Activated T-helper 17 cell treated with anti-CD3 and anti-CD28 coated beads, Interleukin-2, amount 50 U/mL, for 72 hours (primary cell): ENCODE results near the gene ERFE. TPM values are rescaled to one million over a fixed set of nuclear protein-coding genes. Genes with fewer than 3 reads are reported as not detected.
A peak's percentile ranks its signal among the peaks of the same experiment; 100 is the strongest.

Experiments used
- ATAC-seq: fragments of 150-1000 bp; cut with Tn5 transposase; replicated peaks from 2 replicates; pipeline ENCODE4 v1.10.0; 2021; ENCODE audit warnings: mild to moderate bottlenecking, moderate library complexity
- H3K27ac Mint-ChIP-seq: one replicate; pipeline ENCODE4 v1.8.0; 2022; ENCODE audit warnings: mixed read lengths
- H3K27me3 Mint-ChIP-seq: one replicate; pipeline ENCODE4 v1.8.0; 2022; ENCODE audit warnings: mixed read lengths
- H3K36me3 Mint-ChIP-seq: one replicate; pipeline ENCODE4 v1.8.0; 2022; ENCODE audit warnings: low read depth, mild to moderate bottlenecking, mixed read lengths
- H3K4me1 Mint-ChIP-seq: one replicate; pipeline ENCODE4 v1.8.0; 2022; ENCODE audit warnings: mixed read lengths
- H3K4me3 Mint-ChIP-seq: one replicate; pipeline ENCODE4 v1.8.0; 2022; ENCODE audit warnings: mild to moderate bottlenecking, mixed read lengths
- H3K9me3 Mint-ChIP-seq: one replicate; pipeline ENCODE4 v1.8.0; 2022; ENCODE audit warnings: mixed read lengths
- total RNA-seq, 2 donors: library from RNA; stranded (reverse); gene quantifications; one replicate each; pipeline ENCODE4 v1.2.3, GENCODE V29; 2022

Gene ERFE
- total RNA-seq, 2 donors from 2014 or later = not detected

DNA sequence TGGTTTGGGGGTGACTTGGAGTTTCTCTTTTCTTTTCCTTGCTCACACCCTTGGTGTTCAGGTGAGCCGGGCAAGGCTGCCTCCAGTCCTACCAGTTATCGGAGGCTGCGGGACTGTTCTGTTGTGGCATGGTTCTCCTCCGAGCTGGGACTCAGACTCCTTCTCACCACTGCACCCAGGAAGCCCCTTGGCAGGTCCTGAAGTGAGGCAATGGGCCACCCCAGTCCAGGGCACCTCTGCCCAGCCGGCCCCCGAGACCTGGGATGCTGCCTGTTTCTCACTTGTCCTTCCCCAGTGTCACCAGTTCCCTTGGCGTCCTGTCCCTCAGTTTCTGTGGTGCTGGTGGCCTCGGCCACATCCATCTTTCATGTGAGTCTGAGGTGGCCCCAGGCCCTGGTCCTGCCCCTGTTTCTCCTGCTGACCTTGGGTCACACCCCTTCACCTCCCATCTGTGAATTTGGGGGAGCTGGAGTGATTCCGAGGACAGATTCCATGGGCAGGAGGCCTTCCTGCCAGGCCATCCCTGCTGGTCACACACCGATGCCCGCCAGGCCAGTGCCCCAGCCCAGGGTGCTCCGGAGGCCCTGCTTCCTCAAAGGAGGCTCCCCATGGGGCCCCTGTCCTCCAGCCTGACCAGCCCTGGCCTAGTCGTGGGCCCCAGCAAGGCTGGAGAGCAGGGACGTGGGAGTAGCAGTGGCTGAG is 26.9 kb upstream of the ERFE start:
- Mint-ChIP-seq H3K4me3 (no peak overlapping the region), H3K4me1 (no peaks in the 10 kb centered on the region), H3K36me3 (no peaks in the 10 kb centered on the region), H3K9me3 (no peaks in the 10 kb centered on the region), H3K27ac (no peak overlapping the region), H3K27me3 (no peaks in the 10 kb centered on the region)
- no peak for ATAC-seq

DNA sequence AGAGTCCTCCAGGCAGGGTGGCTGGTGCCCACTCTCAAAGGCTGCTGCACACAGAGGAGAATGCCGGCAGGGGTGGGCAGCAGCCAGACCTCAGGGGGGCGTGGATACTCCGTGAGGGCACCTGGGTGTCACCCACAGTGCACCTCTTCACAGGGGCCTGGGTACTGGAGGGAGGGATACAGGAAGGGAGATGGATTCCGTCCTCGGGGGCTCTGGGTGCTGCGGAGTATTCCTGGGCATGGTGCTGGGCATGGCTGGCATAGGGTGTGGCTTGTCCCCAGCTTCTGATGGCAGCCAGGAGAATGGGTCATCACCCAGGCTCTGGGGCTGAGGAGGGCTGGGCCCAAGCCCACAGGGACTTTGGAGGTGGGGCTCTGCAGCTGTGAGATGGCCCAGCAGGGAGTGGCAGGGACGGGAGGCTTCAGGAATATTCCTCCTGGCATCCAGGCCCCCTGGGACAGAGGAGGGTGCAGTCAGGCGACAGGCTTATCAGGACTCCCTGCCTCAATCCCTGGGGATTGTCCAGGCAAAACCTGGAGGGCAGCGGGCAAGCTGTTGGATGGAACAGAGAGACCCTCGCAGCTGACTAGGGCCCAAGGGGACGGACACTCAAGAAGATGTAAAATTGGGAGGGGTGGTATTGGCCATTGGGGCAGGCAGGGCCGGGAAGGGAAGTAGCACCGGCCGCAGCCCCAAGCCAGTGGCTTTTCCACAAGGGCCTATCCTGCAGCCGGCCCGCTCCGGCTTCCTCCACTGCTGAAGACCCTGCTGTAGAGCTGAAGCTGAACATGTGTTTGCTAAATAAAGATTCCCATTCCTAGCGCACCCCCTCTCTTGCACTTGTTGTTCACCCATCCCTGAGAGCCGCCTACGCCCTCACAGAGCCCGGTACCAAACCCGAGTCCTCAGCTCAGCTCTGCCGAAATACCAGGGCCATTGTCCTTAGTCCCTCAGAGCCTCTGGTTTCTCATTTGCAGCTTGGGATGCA is 26.0 kb upstream of the ERFE start:
- no peaks in the 10 kb centered on the region for H3K4me1 Mint-ChIP-seq
- no peaks in the 10 kb centered on the region for H3K36me3 Mint-ChIP-seq
- H3K4me3 Mint-ChIP-seq = no peak overlapping the region
- no peaks in the 10 kb centered on the region for H3K9me3 Mint-ChIP-seq
- H3K27me3 Mint-ChIP-seq = no peaks in the 10 kb centered on the region
- no peak for ATAC-seq
- H3K27ac Mint-ChIP-seq = no peak overlapping the region

DNA sequence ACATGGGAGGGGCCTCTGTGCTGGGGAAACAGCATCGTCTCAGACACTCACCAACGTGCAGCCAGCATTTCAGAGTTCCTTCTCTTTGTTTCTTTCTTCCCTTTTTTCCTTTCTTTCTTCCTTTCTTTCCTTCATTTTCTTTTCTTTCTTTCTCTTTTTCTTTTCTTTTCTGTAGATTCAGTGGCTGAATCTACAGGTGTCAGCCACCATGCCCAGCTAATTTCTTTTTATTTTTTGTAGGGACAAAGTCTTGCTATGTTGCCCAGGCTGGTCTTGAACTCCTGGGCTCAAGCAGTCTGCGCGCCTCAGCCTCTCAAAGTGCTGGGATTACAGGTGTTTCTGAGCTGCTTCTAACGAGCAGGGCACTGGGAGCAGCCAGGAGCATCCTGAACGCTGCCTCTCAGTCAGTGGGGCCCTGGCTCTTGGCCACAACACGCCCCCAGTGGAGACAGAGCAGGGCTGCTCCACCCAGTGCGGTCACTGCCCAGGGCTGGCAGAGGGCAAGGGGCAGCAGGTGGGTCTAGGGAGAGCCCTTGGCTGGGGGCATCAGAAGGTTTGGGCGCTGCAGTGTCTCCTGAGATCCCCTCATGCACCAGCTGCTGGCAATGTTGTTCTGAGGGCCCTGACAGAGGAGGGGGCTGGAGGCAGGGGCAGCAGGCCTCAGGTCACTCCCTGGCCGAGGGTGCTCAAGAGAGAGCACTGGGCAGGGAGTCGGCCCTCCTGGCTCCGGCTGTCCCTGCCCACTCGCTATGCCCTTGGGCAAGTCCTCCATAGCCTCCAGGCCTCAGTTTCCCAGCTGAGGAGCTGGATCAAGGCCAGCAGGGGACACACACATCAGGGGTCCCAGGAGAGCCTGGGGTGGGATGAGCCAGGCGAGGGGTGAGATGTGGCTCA is 25.0 kb upstream of the ERFE start:
- H3K4me1 Mint-ChIP-seq = no peaks in the 10 kb centered on the region
- no peak overlapping the region for H3K4me3 Mint-ChIP-seq
- ATAC-seq = no peak
- peak overlapping the region; percentile 41 for H3K27ac Mint-ChIP-seq
- H3K9me3 Mint-ChIP-seq = no peaks in the 10 kb centered on the region
- H3K27me3 Mint-ChIP-seq = no peaks in the 10 kb centered on the region
- H3K36me3 Mint-ChIP-seq = no peaks in the 10 kb centered on the region

DNA sequence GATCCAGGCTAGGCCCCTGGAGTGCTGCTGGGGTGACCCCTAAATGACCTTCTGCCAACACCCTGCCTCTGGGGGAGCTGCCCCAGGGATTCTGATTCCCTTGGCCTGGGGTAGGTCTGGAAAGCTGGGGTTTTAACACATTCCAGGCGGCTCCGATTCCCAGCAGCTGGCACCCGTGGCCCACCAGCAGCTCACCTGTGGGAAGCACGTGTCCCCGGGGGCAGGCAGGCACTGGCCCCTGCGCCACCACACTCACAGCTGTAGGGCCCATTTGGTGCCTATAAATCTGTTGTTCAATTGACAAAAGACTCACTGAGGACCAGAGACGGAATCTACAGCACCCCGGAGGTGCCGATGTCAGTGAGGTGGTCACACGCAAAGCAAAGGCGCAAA is 24.4 kb upstream of the ERFE start:
- no peaks in the 10 kb centered on the region for H3K9me3 Mint-ChIP-seq
- H3K36me3 Mint-ChIP-seq = no peaks in the 10 kb centered on the region
- H3K27me3 Mint-ChIP-seq = no peaks in the 10 kb centered on the region
- H3K4me1 Mint-ChIP-seq = no peaks in the 10 kb centered on the region
- no peak for ATAC-seq
- H3K27ac Mint-ChIP-seq = no peak overlapping the region
- no peak overlapping the region for H3K4me3 Mint-ChIP-seq

DNA sequence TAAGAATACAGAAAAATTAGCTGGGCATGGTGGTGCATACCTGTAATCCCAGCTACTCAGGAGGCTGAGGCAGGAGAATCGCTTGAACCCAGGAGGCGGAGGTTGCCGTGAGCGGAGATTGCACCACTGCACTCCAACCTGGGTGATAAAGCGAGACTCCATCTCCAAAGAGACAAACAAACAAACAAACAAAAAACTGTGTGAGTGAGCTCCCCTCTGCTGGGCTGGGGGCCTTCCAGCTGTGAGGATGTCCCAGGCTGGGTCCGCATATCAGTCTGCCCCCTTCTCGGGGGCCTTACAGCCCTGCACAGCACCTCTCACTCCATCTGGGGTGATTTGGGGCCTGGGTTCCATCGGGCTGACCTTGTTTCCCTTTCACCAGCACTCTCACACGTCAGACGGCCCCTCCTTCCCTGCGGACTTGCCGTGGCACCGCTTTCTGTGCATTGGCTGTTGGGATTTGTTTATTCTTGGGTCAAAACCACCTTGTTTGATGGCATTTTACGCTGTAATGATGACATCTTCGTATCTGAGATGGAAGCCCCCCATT is 23.1 kb upstream of the ERFE start:
- H3K9me3 Mint-ChIP-seq = no peaks in the 10 kb centered on the region
- H3K4me3 Mint-ChIP-seq = no peak overlapping the region
- no peaks in the 10 kb centered on the region for H3K4me1 Mint-ChIP-seq
- no peaks in the 10 kb centered on the region for H3K36me3 Mint-ChIP-seq
- no peaks in the 10 kb centered on the region for H3K27me3 Mint-ChIP-seq
- ATAC-seq = no peak
- no peak overlapping the region for H3K27ac Mint-ChIP-seq

DNA sequence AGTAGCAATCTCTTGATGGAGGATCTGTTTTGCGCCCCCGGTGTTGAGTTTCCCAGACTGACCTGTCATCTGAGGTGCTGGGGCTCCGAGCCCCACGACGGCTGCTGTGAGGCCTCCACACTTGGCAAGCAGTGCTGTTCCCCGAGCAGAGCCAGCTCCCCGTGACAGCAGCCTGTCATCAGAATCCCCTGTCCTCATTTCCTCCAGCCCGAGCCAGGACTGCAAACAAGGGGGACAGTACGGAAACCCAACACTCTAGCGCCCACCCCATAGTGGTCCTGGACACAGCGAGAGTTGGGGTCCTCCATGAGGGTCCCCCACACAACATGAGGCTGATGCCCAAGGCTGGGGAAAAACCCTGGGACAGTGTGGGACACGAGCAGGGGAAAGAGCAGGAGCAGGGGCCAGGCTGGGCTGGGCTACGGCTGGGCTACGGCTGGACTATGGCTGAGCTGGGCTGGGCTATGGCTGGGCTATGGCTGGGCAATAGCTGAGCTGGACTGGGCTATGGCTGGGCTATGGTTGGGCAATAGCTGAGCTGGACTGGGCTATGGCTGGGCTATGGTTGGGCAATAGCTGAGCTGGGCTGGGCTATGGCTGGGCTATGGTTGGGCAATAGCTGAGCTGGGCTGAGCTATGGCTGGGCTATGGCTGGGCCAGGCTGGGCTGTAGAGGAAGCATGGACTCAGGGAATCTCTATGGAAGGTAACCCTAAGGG is 21.8 kb upstream of the ERFE start:
- no peaks in the 10 kb centered on the region for H3K36me3 Mint-ChIP-seq
- no peaks in the 10 kb centered on the region for H3K27me3 Mint-ChIP-seq
- no peak for ATAC-seq
- no peak overlapping the region for H3K27ac Mint-ChIP-seq
- peaks cover 5% of the 10 kb centered on the region for H3K4me1 Mint-ChIP-seq
- no peak overlapping the region for H3K4me3 Mint-ChIP-seq
- no peaks in the 10 kb centered on the region for H3K9me3 Mint-ChIP-seq

DNA sequence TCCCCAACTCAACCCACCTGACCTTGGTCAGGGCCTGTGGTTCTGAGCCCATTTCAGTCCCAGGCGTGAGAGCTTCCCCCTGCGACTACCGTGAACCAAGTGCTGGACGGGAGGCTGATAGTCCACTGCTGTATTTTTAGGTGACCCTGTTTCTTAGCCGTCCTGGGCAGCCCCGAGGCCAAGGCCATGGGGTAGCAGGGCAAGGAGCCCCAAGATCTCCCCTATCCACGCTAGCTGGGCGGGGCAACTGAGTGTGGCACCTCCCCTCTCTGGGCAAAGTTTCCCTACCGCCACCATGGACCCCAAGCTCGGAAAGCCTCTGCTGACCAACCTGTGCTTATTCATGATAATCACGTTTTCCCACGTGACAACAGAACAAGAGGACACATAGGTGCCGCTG is 20.9 kb upstream of the ERFE start:
- Mint-ChIP-seq H3K9me3 (no peaks in the 10 kb centered on the region), H3K27me3 (no peaks in the 10 kb centered on the region), H3K36me3 (no peaks in the 10 kb centered on the region), H3K4me1 (peaks cover 5% of the 10 kb centered on the region), H3K27ac (no peak overlapping the region), H3K4me3 (no peak overlapping the region)
- ATAC-seq = no peak

DNA sequence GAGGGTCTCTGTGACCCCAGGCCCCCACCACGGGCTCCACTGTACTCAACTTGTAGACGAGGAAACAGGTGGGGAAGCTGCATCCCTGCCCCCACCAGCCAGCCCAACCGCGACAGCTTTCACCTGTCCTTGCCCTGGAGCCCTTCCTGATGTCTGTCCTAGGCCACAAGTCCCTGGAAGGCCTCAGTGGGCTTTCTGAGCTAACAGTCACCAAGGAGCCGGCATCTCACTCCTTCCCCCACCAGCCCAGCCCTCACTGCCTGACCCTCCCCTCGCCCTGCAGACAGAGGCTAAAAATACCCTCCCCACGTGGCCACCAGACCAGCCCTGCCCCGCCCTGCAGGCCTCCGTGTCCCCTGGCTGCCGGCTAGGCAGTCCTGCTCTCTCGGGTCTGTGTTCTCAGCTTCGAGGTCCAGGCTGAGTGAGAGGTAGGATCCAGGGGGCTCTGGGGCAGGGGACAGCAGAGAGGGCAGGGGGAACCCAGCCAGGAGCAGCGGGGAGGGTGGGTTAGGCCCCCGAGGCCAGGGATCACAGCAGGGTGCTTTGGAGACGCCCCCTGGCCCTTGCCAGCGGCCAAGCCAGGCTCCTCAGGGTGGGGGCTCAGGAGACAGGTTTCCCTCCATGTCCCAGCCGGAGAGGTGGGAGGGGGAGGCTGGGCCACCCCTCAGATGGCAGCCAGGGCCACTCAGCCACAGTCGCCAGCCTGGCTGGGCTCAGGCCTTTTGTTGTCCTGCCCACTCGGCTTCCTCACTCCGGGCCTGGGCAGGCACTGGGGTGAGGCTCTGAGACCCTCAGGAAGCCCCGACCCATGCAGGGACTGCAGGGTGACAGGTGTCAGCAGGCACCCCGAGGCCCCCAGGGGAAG is 20.2 kb upstream of the ERFE start, which contains the start of gene KLHL30:
Gene KLHL30, plus strand, starts transcription at position 338 of the 865 bp plus-strand sequence. CDS start 2,087 bp downstream, outside the sequence.
- H3K9me3 Mint-ChIP-seq = no peaks in the 10 kb centered on the region
- ATAC-seq = no peak
- H3K36me3 Mint-ChIP-seq = no peaks in the 10 kb centered on the region
- no peak within 1 kb of the TSS for H3K4me3 Mint-ChIP-seq
- H3K27me3 Mint-ChIP-seq = no peaks in the 10 kb centered on the region
- peaks cover 5% of the 10 kb centered on the region for H3K4me1 Mint-ChIP-seq
- H3K27ac Mint-ChIP-seq = no peak within 1 kb of the TSS

DNA sequence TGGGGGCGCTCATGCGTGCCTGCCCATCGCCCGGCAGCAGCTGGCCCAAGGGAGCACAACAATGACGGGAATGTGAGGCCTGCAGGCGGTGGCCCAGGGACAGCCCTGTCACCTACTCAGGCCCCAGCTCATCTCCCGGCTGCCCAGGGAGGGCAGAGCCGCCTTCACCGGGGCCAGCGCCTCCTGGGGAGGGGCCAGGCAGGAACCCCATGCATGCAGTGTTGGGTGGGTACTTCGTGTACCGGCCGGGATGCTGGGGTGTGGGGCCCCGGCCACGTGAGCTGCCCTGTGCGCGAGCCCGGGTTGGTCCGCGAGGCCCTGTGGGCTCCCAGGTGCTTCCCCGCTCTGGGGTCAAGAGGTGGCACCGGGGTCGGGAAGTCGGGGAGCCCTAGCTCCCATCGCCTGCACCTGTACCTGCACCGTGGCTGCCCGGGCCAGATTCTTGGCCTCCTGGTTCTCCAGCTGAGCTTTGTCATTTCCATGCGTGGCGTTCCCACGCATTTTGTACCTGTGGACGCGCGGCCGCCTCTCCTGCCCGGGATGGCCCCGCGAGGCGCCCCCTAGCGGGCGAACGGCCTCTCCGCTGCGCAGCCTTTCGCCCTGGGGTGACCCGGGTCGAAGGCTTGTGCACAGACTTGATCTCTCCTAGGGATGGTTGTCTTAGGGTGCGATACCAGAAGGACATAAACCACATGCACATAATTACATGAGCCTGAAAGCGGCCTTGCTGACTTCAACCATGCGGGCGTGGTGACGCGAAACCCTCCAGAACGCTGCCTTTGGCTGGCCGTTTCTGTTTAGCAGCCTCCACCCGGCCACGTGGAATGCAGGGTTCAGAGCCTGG is 19.4 kb upstream of the ERFE start:
- H3K4me1 Mint-ChIP-seq = peaks cover 5% of the 10 kb centered on the region
- H3K27ac Mint-ChIP-seq = no peak overlapping the region
- peak; percentile 45 for ATAC-seq
- H3K36me3 Mint-ChIP-seq = no peaks in the 10 kb centered on the region
- H3K4me3 Mint-ChIP-seq = no peak overlapping the region
- H3K9me3 Mint-ChIP-seq = no peaks in the 10 kb centered on the region
- no peaks in the 10 kb centered on the region for H3K27me3 Mint-ChIP-seq

DNA sequence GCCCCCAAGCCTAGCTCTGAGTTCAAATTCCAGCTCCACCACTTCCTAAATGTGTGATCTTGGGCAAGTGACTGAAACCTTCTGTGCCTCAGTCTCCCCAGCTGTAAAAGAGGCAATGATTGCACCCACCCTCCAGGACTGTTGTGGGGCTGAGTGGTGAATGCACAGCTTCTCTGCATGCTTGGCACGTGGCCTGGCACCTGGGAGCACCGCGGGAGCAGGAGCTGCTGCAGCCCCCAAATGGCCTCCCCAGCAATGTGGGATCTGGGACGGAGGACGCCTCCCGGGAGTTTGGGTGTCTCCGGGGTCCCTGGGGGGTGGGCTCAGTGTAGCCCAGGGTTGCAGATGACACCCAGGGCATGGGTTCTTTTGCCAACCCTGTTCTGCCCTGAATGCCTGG is 18.7 kb upstream of the ERFE start:
- Mint-ChIP-seq H3K27me3 (no peaks in the 10 kb centered on the region), H3K4me1 (peaks cover 5% of the 10 kb centered on the region), H3K36me3 (no peaks in the 10 kb centered on the region), H3K4me3 (no peak overlapping the region), H3K9me3 (no peaks in the 10 kb centered on the region), H3K27ac (no peak overlapping the region)
- no peak for ATAC-seq

DNA sequence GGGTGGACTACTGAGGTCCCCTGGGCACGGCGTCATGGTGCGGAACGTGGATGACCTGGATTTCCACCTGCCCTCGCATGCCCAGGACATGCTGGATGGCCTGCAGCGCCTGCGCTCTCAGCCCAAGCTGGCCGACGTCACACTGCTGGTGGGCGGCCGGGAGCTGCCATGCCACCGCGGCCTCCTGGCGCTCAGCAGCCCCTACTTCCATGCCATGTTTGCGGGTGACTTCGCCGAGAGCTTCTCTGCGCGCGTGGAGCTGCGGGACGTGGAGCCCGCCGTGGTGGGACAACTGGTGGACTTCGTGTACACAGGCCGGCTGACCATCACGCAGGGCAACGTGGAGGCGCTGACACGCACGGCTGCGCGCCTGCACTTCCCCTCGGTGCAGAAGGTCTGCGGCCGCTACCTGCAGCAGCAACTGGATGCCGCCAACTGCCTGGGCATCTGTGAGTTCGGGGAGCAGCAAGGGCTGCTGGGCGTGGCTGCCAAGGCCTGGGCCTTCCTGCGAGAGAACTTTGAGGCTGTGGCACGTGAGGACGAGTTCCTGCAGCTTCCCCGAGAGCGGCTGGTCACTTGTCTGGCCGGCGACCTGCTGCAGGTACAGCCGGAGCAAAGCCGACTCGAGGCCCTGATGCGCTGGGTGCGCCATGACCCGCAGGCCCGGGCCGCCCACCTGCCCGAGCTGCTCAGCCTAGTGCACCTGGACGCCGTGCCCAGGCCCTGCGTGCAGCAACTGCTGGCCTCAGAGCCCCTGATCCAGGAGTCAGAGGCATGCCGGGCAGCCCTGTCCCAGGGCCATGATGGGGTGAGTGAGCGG is 17.8 kb upstream of the ERFE start:
- no peak for ATAC-seq
- Mint-ChIP-seq H3K27ac (no peak overlapping the region), H3K27me3 (no peaks in the 10 kb centered on the region), H3K9me3 (no peaks in the 10 kb centered on the region), H3K36me3 (no peaks in the 10 kb centered on the region), H3K4me1 (peaks cover 5% of the 10 kb centered on the region), H3K4me3 (no peak overlapping the region)
